IPS-NIHi7 (cell line): ENCODE measurements around the gene JARID2.

ENCODE experiments used
- DNase-seq: peaks from one replicate; pipeline ENCODE4 v3.0.0; 2012; ENCODE audit warnings: mixed read lengths; ENCODE audit errors: extremely low spot score

JARID2 gene

GRCh38 chr6:15245361-15246216 lies at the start of gene JARID2:
Gene JARID2, plus strand, starts transcription at chr6:15246069. Its CDS starts 471 bp downstream, at chr6:15246540.
- peak; percentile 87 for DNase-seq

GRCh38 chr6:15200087-15200486 lies 45.8 kb upstream of the JARID2 start:
- DNase-seq, result no peak

DNA sequence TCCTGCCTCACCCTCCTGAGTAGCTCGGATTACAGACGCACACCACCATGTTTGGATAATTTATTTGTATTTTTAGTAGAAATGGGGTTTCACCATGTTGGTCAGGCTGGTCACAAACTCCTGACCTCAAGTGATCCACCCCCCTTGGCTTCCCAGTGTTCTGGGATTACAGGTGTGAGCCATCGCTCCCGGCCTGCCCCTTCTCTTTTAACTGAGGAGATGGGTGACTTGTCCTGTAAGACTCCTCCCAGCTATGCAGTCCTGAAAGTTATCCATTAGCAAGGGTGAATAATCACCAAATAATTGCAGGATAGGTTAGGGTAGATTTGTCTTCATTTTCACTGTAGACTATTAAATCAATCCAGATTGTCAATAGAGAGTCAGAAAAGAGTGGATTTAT lies 40.5 kb upstream of the JARID2 start:
- DNase-seq, result no peak

DNA sequence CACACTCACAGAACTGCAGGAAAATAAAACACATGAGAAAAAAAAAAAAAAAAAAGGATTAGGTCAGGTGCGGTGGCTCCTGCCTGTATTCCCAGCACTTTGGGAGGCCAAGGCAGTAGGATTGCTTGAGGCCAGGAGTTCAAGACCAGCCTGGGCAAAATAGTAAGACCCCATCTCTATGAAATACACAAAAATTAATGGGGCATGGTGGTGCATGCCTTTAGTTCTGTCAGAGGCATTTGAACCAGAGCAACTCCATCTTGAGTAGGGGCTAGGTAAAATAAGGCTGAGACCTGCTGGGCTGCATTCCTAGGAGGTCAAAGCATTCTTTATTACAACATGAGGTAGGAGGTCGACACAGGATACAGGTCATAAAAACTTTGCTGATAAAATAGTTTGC lies 39.0 kb upstream of the JARID2 start:
- DNase-seq, result no peak

DNA sequence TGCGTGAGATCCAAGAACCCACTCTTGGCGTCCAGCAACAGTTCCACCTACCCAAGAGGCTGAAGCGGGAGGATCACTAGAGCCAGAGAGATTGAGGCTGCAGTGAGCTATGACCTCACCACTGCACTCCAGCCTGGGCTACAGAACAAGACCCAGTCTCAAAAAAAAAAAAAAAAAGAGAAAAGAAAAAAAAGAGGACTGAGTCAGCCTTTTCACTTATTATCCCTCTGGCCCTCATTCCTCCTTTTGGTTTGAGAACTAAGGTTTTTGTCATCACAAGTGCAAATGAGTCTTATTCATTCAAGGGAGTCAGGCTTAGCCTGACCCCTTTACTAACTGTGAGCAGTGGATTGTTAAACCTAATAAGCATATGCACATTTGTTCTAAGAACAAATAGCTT lies 37.9 kb upstream of the JARID2 start:
- peak; percentile 62 for DNase-seq

- DNase-seq, result no peak
Measured at GRCh38 chr6:15213838-15214400, 31.9 kb upstream of the JARID2 start.

DNA sequence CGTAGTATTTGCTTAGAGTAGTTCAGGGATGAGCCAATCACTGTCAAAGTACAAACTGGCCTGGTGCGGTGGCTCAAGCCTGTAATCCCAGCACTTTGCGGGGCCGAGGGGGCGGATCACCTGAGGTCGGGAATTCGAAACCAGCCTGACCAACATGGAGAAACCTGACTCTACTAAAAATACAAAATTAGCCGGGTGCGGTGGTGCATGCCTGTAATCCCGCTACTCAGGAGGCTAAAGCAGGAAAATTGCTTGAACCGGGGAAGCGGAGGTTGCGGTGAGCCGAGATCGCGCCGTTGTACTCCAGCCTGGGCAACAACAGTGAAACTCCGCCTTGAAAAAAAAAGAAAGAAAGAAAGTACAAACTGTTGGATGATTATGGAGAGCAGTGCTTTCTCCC lies 27.5 kb upstream of the JARID2 start:
- no peak for DNase-seq

GRCh38 chr6:15220062-15220461 lies 25.8 kb upstream of the JARID2 start:
- no peak for DNase-seq

- no peak for DNase-seq
Measured at GRCh38 chr6:15227827-15228318, 18.0 kb upstream of the JARID2 start.

DNA sequence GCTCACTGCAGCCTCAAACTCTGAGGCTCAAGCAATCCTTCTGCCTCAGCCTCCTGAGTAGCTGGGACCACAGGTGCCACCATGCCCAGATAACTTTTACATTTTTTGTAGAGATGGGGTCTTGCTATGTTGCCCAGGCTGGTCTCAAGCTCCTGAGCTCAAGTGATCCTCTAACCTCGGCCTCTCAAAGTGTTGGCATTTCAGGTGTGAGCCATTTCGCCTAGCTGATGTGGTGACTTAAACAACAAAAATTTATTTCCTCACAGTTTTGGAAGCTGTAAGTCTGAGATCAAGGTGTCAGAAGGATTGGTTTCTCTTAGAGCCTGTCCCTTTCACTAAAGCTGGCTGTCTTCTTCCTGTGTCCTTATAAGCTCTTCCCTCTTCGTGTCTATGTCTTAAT lies 15.0 kb upstream of the JARID2 start:
- no peak for DNase-seq

GRCh38 chr6:15232836-15233510 lies 12.9 kb upstream of the JARID2 start:
- no peak for DNase-seq

GRCh38 chr6:15234068-15234758 lies 11.7 kb upstream of the JARID2 start:
- no peak for DNase-seq

DNA sequence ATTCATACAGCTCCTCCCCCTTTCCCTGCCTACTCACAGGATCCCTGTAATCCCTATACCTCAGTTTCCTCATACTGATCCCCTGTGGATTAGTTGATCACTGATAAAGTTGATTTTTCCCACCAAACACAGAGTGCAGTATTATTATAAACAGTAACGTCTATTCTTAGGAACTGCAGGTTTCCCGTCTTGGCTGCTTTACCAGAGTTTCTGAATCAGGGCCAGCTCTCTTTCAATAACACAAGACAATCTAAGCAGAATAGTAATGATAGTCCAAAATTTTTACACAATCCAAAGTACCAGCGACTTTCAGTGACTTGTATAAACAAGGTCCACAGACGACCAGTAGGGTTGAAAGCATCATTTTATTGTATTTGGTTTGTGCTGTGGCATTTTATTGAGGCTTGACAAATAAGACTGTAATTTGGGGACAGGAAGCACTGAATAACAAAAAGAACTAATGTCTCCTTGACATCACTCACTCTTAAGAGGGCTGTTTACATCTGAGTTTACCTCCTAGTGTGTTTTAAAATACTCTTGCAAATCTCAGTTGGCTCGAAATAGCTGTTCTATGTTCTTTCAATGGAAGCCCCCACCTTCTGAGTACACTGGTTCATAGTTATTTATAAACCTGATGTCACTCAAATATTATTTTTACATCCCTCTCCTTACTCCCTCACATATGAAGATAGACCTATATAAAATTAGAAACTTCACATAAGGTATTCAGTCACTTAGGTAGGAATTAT lies 6.1 kb upstream of the JARID2 start:
- no peak for DNase-seq

DNA sequence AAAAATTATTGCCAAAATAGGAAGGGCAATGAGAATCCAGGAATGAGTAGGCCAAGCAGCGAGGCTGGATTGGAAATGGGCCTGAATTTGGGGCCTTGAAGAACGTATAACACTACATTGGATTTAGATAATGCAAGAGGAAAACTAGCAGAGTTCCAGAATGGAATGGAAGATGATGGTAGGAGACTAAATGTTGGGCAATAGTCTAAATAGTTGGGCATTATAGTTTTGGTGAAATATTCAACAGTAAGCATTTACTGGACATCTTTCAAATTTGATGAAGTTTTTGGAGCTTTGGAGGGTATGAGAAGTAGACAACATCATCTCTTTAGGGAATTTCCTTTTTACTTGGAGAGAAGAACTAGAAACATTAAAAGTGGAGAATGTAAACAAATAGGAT lies 3.4 kb upstream of the JARID2 start:
- DNase-seq, result no peak

- no peak for DNase-seq
Measured at GRCh38 chr6:15242937-15243614, 2.8 kb upstream of the JARID2 start.

GRCh38 chr6:15243910-15244619 lies 1.8 kb upstream of the JARID2 start:
- DNase-seq, result no peak

DNA sequence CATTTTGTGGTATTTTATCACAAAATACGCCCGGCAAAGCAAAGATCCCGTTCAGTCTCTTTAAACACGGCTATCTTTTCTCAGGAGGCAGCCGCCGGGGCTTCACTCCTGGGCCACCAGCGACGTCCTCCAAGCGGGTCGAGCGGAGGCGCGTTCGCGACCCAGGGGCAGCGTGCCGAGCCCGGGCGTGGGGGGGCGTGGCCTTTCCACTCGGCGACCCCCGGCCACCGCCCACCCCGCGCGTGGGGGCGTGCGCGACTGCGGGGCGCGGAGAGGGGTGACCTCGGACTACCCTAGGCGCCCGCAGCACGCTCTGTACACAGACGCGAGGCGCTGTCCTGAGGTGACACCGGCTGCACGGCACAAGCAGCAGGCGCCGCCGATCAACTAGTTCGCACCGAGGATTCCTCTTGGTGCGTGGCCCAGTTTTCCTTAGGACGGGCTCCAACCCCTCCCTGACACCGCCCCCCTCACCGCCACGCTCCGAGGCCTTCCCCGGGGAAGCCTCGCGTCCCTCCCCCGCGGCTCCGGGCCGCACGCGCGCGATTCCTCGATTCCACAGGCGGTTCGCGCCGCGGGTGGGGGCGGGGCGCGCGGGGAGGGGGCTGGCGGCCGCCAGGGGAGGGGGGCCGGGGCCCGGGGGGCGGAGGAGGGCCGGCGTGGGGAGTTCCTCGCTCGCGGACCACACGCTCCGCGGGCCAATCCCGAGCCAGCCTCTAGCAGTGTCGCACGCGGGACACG lies 1.1 kb upstream of the JARID2 start:
- DNase-seq, result no peak

GRCh38 chr6:15246217-15246665 lies 372 bp downstream of the JARID2 start:
- DNase-seq, result no peak
